ENCODE data around the gene PACS1.

Gene PACS1

GRCh38 chr11:66293352-66293751, 223.3 kb downstream of the PACS1 start:
- DNase-seq, result no peak

GRCh38 chr11:66293777-66294625, 223.9 kb downstream of the PACS1 start:
- DNase-seq, result no peak

Data from fibroblast of skin of right biceps (primary cell).